ENCODE results near the gene PLXNC1. TPM values are rescaled to one million over a fixed set of nuclear protein-coding genes. Genes with fewer than 3 reads are reported as not detected.

PLXNC1 gene
- total and polyA plus RNA-seq, 8 donors = 7.3 to 55.9 (median 11.1) TPM

DNA sequence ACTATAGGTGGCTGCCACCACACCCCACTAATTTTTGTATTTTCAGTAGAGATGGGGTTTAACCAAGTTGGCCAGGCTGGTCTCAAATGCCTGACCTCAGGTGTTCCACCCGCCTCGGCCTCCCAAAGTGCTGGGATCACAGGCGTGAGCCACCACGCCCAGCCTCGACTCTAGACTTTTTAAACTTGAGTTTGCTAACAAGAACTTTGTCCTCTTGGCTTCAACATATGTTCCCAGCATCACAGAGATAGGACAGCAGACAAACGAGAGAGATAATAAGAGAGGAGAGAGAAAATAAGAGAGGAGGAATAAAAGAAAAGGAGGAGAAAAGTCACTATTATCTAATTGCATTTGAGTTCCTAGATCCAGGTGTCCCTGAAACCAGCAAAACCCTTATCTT is 192.2 kb downstream of the PLXNC1 start:
- TF ChIP-seq, protein P1, sequence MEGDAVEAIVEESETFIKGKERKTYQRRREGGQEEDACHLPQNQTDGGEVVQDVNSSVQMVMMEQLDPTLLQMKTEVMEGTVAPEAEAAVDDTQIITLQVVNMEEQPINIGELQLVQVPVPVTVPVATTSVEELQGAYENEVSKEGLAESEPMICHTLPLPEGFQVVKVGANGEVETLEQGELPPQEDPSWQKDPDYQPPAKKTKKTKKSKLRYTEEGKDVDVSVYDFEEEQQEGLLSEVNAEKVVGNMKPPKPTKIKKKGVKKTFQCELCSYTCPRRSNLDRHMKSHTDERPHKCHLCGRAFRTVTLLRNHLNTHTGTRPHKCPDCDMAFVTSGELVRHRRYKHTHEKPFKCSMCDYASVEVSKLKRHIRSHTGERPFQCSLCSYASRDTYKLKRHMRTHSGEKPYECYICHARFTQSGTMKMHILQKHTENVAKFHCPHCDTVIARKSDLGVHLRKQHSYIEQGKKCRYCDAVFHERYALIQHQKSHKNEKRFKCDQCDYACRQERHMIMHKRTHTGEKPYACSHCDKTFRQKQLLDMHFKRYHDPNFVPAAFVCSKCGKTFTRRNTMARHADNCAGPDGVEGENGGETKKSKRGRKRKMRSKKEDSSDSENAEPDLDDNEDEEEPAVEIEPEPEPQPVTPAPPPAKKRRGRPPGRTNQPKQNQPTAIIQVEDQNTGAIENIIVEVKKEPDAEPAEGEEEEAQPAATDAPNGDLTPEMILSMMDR (IDR thresholded peaks at IDR 0.05) = no peak
- Histone ChIP-seq H3K27me3 (no peaks in the 10 kb centered on the region), H3K4me1 (peaks cover 0 to 4% of the 10 kb centered on the region in 2 donors), H3K9me3 (peaks cover 0 to 2% of the 10 kb centered on the region in 2 donors), H3K4me3 (no peak overlapping the region), H3K27ac (no peak overlapping the region), H3K36me3 (peaks cover 0 to 4% of the 10 kb centered on the region in 2 donors)
- no peak for ATAC-seq
- intact Hi-C loops (cut with DNase I) = no loop called here
- no peak for DNase-seq

DNA sequence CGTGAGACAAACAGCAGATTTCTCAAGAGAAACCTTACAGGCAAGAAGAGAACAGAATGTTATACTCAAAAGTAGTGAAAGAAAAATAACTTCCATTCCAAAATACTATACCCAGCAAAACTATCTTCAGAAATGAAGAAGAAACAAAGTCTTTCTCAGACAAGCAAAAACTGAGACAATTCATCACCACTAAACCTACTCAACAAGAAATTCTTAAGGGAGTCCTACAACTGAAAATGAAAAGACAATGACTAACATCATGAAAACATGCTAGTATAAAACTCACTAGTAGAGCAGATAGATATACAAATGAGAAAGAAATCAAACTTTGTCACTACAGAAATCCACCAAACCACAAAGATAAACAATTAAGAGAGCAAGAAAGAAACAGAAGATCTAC is 204.8 kb downstream of the PLXNC1 start:
- TF ChIP-seq, protein P1 (IDR thresholded peaks at IDR 0.05) = no peak
- Histone ChIP-seq H3K36me3 (peaks cover 0 to 43% of the 10 kb centered on the region in 2 donors), H3K27ac (no peak overlapping the region), H3K9me3 (peaks cover 0 to 72% of the 10 kb centered on the region in 2 donors), H3K4me3 (no peak overlapping the region), H3K4me1 (no peaks in the 10 kb centered on the region), H3K27me3 (no peaks in the 10 kb centered on the region)
- ATAC-seq = no peak
- DNase-seq = no peak
- intact Hi-C loops (cut with DNase I) = no loop called here
